Measurements from ENCODE around the gene SLC19A1.

The SLC19A1 gene

DNA sequence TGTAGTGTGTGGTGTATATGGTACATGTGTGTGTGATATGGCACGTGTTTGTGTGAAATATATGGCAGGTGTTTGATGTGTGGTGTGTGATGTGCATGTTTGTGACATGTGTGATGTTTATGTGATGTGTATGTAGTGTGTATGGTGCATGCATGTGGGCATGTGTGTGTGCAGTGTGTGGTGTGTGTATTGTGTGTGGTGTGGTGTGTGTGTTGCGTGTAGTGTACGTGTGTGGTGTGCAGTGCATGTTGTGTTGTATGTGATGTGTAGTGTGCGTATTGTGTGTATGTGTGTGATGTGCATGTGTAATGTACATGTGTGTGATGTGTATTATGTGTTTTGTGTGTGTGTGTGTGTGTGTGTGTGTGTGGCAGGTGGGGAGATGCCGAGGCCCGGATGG is 65.7 kb downstream of the SLC19A1 start:
- H3K27ac ChIP-seq = no peak overlapping the region
- H3K27me3 ChIP-seq = no peaks in the 10 kb centered on the region
- TF ChIP-seq, protein P1, sequence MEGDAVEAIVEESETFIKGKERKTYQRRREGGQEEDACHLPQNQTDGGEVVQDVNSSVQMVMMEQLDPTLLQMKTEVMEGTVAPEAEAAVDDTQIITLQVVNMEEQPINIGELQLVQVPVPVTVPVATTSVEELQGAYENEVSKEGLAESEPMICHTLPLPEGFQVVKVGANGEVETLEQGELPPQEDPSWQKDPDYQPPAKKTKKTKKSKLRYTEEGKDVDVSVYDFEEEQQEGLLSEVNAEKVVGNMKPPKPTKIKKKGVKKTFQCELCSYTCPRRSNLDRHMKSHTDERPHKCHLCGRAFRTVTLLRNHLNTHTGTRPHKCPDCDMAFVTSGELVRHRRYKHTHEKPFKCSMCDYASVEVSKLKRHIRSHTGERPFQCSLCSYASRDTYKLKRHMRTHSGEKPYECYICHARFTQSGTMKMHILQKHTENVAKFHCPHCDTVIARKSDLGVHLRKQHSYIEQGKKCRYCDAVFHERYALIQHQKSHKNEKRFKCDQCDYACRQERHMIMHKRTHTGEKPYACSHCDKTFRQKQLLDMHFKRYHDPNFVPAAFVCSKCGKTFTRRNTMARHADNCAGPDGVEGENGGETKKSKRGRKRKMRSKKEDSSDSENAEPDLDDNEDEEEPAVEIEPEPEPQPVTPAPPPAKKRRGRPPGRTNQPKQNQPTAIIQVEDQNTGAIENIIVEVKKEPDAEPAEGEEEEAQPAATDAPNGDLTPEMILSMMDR (IDR thresholded peaks at IDR 0.05) = no peak
- intact Hi-C loops (cut with DNase I; ENCODE audit: low total_unique reads) = no loop called here
- no peaks in the 10 kb centered on the region for H3K9me3 ChIP-seq
- peaks cover 0 to 26% (median 18%) of the 10 kb centered on the region in 4 donors for H3K4me1 ChIP-seq
- peaks cover 59 to 70% (median 68%) of the 10 kb centered on the region in 3 donors for H3K36me3 ChIP-seq
- H3K4me3 ChIP-seq = no peak overlapping the region
- no peak for DNase-seq

- H3K27me3 ChIP-seq = no peaks in the 10 kb centered on the region
- intact Hi-C loops (cut with DNase I; ENCODE audit: low total_unique reads) = no loop called here
- H3K36me3 ChIP-seq = peaks cover 53 to 64% (median 62%) of the 10 kb centered on the region in 3 donors
- peaks cover 0 to 32% (median 24%) of the 10 kb centered on the region in 4 donors for H3K4me1 ChIP-seq
- no peaks in the 10 kb centered on the region for H3K9me3 ChIP-seq
- TF ChIP-seq, protein P1 (IDR thresholded peaks at IDR 0.05) = no peak
- H3K4me3 ChIP-seq = no peak overlapping the region
- no peak overlapping the region for H3K27ac ChIP-seq
- no peak for DNase-seq
Measured at GRCh38 chr21:45475797-45476570, 66.3 kb downstream of the SLC19A1 start.

- Histone ChIP-seq H3K9me3 (no peaks in the 10 kb centered on the region), H3K27me3 (no peaks in the 10 kb centered on the region), H3K4me1 (peaks cover 0 to 40% (median 31%) of the 10 kb centered on the region in 4 donors), H3K4me3 (no peak overlapping the region), H3K36me3 (peaks cover 45 to 56% (median 53%) of the 10 kb centered on the region in 3 donors), H3K27ac (no peak overlapping the region)
- DNase-seq = no peak
- TF ChIP-seq, protein P1 (IDR thresholded peaks at IDR 0.05) = no peak
- intact Hi-C loops (cut with DNase I; ENCODE audit: low total_unique reads) = no loop called here
Measured at GRCh38 chr21:45475004-45475685, 67.1 kb downstream of the SLC19A1 start.

- Histone ChIP-seq H3K4me3 (no peak overlapping the region), H3K4me1 (peaks cover 0 to 47% (median 38%) of the 10 kb centered on the region in 4 donors), H3K9me3 (no peaks in the 10 kb centered on the region), H3K27me3 (no peaks in the 10 kb centered on the region), H3K36me3 (peaks cover 38 to 51% (median 49%) of the 10 kb centered on the region in 3 donors), H3K27ac (peak overlapping the region; percentile 21 to 90)
- intact Hi-C loops (cut with DNase I; ENCODE audit: low total_unique reads) = no loop called here
- TF ChIP-seq, protein P1 (IDR thresholded peaks at IDR 0.05) = no peak
- no peak for DNase-seq
Measured at GRCh38 chr21:45474323-45474950, 67.8 kb downstream of the SLC19A1 start.

DNA sequence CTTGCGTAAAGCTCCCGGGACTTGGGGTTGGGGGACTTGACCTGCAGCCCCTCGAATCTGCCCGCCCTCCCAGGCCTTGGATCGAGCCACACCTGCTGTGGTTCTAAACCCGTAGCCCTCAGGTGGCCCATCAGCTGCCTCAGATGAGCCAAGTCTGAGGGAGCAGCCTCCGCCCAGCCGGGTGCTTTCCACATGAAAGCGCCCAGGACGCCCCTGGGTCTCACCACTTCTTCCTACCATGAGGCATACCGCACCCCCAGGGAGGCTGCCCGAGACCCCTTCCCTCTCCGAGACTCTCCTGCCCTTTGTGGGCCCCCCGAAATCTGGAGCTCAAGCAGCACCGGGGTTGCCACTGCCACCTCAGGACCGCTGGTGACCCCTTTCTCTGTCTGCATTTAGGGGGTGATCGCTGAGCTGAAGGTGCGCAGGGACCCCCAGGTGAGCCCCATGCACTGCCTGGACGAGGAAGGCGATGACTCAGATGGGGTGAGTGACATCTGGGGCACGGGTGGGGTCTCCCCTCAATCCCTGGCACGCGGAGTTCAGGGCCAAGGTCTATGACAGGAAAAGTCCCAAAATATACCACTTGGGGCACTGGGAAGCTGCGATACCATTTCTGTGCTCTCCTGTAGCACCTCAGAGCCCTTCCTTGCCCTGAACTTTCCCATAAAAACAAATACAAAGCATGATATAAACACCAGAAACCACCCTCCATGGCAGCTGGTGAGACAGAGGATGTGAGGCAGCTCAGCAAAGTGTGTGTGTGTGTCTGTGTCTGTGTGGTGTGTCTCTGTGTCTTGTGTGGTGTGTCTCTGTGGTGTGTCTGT is 68.5 kb downstream of the SLC19A1 start:
- no peaks in the 10 kb centered on the region for H3K9me3 ChIP-seq
- no peak for DNase-seq
- H3K36me3 ChIP-seq = peaks cover 38 to 51% (median 49%) of the 10 kb centered on the region in 3 donors
- intact Hi-C loops (cut with DNase I; ENCODE audit: low total_unique reads) = no loop called here
- H3K4me1 ChIP-seq = peaks cover 0 to 55% (median 45%) of the 10 kb centered on the region in 4 donors
- no peak overlapping the region for H3K4me3 ChIP-seq
- H3K27me3 ChIP-seq = no peaks in the 10 kb centered on the region
- TF ChIP-seq, protein P1 (IDR thresholded peaks at IDR 0.05) = no peak
- H3K27ac ChIP-seq = peak overlapping the region; percentile 87 to 90

All from tibial artery (tissue), 4 donors.